CD1c-positive myeloid dendritic cell (primary cell): ENCODE data around the gene VDR.
A peak's percentile ranks its signal among the peaks of the same experiment; 100 is the strongest.

ENCODE experiments used
- DNase-seq: peaks from one replicate; pipeline ENCODE4 v3.0.0-alpha.2; 2016; ENCODE audit errors: extremely low spot score

Gene VDR

GRCh38 chr12:47868552-47869031 lies 36.2 kb downstream of the VDR start:
- DNase-seq, result peak; percentile 93

GRCh38 chr12:47868041-47868440 lies 36.8 kb downstream of the VDR start:
- peak; percentile 28 for DNase-seq

- peak; percentile 86 for DNase-seq
Measured at GRCh38 chr12:47867495-47867941, 37.3 kb downstream of the VDR start.

- no peak for DNase-seq
Measured at GRCh38 chr12:47864646-47865235, 40.1 kb downstream of the VDR start.

- DNase-seq, result no peak
Measured at GRCh38 chr12:47863985-47864384, 40.8 kb downstream of the VDR start.

- DNase-seq, result no peak
Measured at GRCh38 chr12:47863467-47863866, 41.3 kb downstream of the VDR start.

- no peak for DNase-seq
Measured at GRCh38 chr12:47862881-47863280, 41.9 kb downstream of the VDR start.

GRCh38 chr12:47862167-47862750 lies 42.5 kb downstream of the VDR start:
- DNase-seq, result no peak

GRCh38 chr12:47860873-47861272 lies 43.9 kb downstream of the VDR start:
- DNase-seq, result no peak

GRCh38 chr12:47860279-47860841 lies 44.4 kb downstream of the VDR start:
- no peak for DNase-seq

- no peak for DNase-seq
Measured at GRCh38 chr12:47858511-47859266, 46.1 kb downstream of the VDR start.

GRCh38 chr12:47856721-47857575 lies 47.8 kb downstream of the VDR start:
- DNase-seq, result no peak

- no peak for DNase-seq
Measured at GRCh38 chr12:47856094-47856493, 48.7 kb downstream of the VDR start.

- no peak for DNase-seq
Measured at GRCh38 chr12:47855502-47855901, 49.3 kb downstream of the VDR start.

- DNase-seq, result no peak
Measured at GRCh38 chr12:47854531-47854930, 50.3 kb downstream of the VDR start.

GRCh38 chr12:47852096-47852571 lies 52.7 kb downstream of the VDR start:
- no peak for DNase-seq

- DNase-seq, result no peak
Measured at GRCh38 chr12:47851303-47851952, 53.4 kb downstream of the VDR start.

- no peak for DNase-seq
Measured at GRCh38 chr12:47850153-47851084, 54.4 kb downstream of the VDR start.

- no peak for DNase-seq
Measured at GRCh38 chr12:47849261-47849660, 55.5 kb downstream of the VDR start.

- no peak for DNase-seq
Measured at GRCh38 chr12:47848853-47849252, 55.9 kb downstream of the VDR start.
